Activated CD8-positive, alpha-beta memory T cell treated with anti-CD3 and anti-CD28 coated beads for 36 hours (primary cell): ENCODE results near the gene HOXB1. TPM values are rescaled to one million over a fixed set of nuclear protein-coding genes. Genes with fewer than 3 reads are reported as not detected.

Experiments
- CTCF ChIA-PET: fragments of 350-600 bp; sonication (Branson Sonifier 250); formaldehyde crosslinking; loops from one replicate; lab custom pipeline; 2021; ENCODE audit warnings: antibody characterized with exemption; lab: Charles Lee
- POLR2A ChIA-PET: fragments of 350-600 bp; sonication (Branson Sonifier 250); formaldehyde crosslinking; loops from one replicate; lab custom pipeline; 2021; ENCODE audit warnings: antibody characterized with exemption; lab: Charles Lee
- total RNA-seq, 2 experiments: library from RNA; stranded (reverse); gene quantifications; one replicate each; pipeline ENCODE4 v1.2.3, GENCODE V29; 2021

Gene HOXB1
- total RNA-seq, 2 experiments from 2014 or later = not detected

DNA sequence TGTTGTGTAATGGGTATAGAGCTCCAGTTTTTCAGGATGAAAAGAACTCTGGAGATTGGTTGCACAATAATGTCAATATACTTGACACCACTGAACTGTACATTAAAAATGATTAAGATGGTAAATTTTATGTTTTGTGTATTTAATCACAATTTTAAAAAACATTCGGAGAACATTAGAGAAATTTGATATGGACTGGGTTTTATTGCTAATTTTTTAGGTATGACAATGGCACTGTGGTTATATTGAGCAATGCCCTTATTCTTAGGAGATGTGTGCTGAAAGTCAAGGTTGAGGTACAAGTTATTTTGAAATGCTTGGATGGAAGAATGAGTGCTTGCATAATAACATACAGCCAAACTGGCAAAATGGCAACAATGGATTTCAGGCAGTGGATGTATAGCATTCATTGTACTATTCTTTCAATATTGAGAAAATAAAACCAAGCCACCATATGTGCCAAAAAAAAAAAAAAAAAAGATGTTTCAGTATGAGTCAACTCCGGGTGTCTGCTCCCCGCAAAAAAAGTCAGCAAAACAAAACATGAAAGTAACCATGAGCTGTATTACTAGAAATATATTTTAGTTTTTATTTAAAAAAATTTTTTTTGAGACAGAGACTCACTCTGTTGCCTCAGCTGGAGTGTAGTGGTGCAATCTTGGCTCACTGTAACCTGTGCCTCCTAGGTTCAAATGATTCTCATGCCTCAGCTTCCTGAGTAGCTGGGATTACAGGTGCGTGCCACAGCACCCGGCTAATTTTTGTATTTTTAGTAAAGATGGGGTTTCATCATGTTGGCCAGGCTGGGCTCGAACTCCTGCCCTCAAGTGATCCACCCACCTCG lies 19.8 kb downstream of the HOXB1 start:
- POLR2A ChIA-PET = interaction anchor here (0.6 to 1.1 kb wide), 2 partner anchors 30 to 1815 kb away, joined by 3 read pairs; no protein-coding TSS in a partner anchor
- CTCF ChIA-PET = interaction anchor here (0.6 to 2.7 kb wide), 8 partner anchors 18 to 193 kb away, joined by 3 to 7 read pairs (median 4); partner anchors contain the start of genes HOXB5 and HOXB8

DNA sequence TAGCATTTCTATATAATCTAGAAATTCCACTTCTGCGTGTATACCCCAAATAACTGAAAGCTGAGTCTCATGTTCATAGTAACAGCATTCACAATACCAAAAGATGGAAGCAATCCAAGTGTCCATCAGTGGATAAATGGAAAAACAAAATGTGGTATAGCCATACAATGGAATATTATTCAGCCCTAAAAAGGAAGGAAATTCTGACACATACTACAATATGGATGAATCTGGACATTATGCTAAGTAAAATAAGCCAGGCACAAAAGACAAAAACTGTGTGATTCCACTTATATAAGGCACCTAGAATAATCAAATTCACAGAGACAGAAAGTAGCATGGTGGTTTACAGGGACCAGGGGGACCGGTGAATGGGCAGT lies 20.4 kb downstream of the HOXB1 start:
- ChIA-PET CTCF (interaction anchor here (0.6 to 2.7 kb wide), 3 partner anchors 18 to 105 kb away, joined by 3 to 7 read pairs (median 3); partner anchors contain the start of genes HOXB5 and HOXB8), POLR2A (no interaction called here)

DNA sequence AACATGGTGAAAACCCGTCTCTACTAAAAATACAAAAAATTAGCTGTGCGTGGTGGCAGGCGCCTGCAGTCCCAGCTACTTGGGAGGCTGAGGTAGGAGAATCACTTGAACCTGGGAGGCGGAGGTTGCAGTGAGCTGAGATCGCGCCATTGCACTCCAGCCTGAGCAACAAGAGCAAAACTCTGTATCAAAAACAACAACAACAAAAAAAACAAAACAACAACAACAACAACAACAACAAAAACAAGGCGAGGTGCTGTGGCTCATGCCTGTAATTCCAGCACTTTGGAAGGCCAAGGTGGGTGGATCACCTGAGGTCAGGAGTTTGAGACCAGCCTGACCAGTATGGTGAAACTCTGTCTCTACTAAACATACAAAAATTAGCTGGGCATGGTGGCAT lies 21.1 kb downstream of the HOXB1 start:
- POLR2A ChIA-PET = interaction anchor here (0.7 kb wide), 1 partner anchor 11 kb away, joined by 4 read pairs; no protein-coding TSS in a partner anchor
- CTCF ChIA-PET = interaction anchor here (1.0 to 2.7 kb wide), 2 partner anchors 17 to 84 kb away, joined by 3 to 7 read pairs; partner anchors contain the start of gene HOXB5

DNA sequence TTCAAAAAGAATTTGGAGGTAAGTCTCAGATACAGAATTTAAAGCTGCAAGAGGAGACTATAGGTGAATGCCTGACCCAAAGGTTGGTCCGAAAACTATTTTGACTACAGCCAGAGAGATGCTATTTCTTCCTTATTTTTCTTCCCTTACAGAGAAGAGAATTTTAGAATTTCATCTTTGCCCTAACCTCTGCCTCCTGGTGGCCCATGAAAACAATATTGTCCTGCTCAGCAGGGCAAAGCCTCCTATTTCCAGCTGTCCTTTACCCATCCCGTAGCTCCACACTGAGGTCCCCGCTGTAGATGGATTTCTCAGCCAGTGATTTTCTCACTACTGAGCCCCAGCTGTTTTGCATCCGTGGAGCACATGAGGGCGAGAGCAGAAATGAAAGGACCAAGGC lies 24.6 kb downstream of the HOXB1 start:
- POLR2A ChIA-PET = no interaction called here
- CTCF ChIA-PET = interaction anchor here (0.7 to 2.5 kb wide), 3 partner anchors 13 to 207 kb away, joined by 3 to 10 read pairs (median 3); no protein-coding TSS in a partner anchor

DNA sequence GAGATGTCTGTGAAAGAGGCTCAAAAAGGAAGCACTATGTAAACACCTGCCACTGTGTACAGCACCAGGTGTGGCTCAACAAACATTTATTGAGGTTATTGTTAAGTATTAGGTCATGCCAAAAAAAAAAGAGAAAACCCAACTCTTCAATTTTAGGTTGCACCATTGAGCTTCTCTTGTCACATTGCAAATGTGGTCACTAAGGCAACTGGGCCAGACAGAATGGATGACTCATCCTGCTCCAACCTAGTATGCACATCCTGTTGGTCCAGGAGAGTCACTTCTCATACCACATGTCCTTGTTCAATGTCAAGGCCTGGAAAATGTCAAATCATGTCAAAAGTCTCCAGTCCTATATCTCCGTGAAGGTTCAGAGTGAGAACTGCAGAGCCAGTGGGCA lies 25.0 kb downstream of the HOXB1 start:
- ChIA-PET CTCF (interaction anchor here (1.2 to 2.5 kb wide), 2 partner anchors 13 to 206 kb away, joined by 3 to 10 read pairs; no protein-coding TSS in a partner anchor), POLR2A (interaction anchor here (0.5 to 0.6 kb wide), 2 partner anchors 114 to 154 kb away, joined by 3 to 9 read pairs; no protein-coding TSS in a partner anchor)

DNA sequence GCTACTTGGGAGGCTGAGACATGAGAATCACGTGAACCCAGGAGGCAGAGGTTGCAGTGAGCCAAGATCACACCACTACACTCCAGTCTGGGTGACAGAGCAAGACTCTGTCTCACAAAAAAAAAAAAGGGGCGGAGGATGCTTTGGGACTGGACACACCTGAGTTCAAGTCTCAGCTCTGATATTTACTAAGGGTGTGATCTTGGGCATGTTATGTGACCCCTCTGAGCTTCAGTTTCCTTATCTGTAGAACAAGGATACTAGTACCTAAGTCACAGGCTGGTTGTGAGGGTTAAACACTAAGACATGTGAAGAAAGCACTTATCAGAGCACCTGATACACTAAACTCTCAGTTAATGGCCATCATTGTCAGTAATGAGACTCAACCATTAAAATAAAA lies 25.9 kb downstream of the HOXB1 start:
- ChIA-PET POLR2A (no interaction called here), CTCF (no interaction called here)

DNA sequence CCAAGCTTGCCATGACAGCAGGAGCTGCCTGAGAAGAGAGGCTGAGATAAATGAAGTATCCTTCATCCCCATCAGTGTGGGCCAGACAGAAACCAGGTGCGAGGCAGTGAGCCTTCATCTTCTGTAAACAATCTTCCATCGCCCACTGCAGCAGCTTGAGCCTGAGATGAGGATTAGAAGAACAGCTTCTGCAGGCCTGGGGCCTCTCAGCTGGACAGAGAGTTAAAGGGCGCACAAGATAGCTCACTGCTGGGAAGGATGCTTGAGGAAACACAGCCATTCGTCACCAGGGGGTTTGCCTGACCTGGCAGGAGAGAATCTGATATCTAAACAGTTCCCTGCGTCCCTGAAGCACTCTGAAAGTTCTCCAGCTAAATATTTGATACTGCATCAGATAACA lies 27.1 kb downstream of the HOXB1 start:
- POLR2A ChIA-PET = no interaction called here

DNA sequence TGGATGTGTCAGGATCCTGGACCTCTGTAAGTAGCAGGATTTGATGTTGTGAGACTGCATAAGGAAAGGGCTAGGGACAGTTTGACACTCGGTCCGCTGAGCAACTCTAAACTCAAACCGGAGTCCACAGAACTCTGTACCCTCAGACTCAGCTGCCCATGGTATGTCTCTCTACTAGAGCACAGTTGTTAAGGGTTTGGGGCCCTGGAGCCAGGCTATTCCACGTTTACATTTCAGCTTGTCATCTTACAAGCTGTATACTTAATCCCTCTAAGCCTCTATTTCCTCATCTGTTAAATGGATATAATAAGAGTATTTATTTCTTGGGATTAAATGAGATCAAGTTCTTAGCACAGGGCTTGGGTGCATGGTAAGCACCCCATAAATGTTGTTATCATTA lies 27.9 kb downstream of the HOXB1 start:
- ChIA-PET POLR2A (no interaction called here), CTCF (no interaction called here)

More for the DNA sequence above, 27.1 kb downstream of the HOXB1 start:
- CTCF ChIA-PET = interaction anchor here (0.6 kb wide), 1 partner anchor 409 kb away, joined by 3 read pairs; no protein-coding TSS in a partner anchor

DNA sequence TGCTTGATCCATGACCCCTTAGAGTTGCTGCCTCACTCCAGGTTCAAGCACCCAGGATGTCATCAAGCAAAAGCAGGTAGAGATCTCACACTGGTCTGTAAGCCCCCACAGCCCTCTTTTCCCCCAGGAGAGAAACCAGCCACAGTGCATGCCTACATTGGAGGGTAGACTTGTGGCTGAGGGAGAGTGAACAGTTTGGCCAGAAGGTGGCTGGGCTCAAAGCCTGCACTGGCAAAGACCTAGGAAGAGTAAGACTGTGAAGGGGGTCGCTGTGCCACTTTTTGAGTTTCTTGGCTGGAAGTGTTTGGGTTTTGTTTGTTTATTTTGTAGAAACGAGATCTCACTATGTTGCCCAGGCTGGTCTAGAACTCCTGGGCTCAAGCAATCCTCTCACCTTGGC lies 28.5 kb downstream of the HOXB1 start:
- ChIA-PET POLR2A (no interaction called here), CTCF (no interaction called here)

DNA sequence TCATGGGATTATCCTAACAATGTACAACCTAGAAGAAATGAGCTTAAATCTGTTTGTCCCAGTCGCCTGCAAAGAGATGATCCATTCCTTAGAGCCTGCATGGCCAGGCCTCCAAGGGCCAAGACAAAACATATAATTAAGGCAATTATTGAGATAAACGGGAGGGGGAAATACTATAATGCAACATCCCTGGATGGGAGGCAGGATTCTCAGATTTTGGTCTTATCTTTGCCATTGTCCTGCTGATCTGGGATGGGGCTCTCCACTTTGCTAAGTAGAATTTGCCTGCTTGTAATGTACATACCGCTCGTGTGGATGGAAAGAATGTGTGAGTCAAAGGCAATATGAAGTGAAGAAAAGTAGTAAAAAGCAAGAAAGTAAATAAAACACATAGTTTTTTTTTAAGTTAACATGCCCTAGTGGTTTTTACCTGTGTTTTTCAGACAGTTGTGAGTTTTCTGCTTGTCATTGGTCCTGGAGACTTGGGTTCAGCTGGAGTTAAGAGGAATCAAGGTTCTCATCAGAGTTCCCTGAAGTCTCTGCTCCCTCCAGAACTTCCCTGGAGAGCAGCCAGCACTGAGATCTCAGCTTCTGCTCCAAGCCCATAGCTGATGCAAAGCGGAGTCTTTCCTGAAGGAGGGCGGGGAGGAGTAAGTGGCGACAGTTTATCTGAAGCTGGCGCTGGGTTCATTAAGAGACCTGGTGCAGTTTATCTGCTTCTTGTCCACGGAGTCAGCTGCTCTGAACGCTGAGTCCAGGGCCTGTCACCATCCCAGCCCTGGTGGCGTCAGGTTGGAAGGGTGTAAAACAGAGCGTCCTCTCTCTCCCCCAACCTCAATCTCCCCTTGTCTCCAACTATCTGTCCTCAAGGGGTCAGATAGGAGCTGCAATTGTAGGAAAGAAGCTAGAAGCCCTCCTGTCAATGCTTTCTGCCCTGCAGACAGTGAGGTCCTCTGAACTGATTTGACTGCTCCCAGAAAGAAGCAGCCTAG lies 30.1 kb downstream of the HOXB1 start:
- CTCF ChIA-PET = interaction anchor here (0.5 to 1.0 kb wide), 2 partner anchors 72 to 150 kb away, joined by 3 read pairs; no protein-coding TSS in a partner anchor
- POLR2A ChIA-PET = no interaction called here

DNA sequence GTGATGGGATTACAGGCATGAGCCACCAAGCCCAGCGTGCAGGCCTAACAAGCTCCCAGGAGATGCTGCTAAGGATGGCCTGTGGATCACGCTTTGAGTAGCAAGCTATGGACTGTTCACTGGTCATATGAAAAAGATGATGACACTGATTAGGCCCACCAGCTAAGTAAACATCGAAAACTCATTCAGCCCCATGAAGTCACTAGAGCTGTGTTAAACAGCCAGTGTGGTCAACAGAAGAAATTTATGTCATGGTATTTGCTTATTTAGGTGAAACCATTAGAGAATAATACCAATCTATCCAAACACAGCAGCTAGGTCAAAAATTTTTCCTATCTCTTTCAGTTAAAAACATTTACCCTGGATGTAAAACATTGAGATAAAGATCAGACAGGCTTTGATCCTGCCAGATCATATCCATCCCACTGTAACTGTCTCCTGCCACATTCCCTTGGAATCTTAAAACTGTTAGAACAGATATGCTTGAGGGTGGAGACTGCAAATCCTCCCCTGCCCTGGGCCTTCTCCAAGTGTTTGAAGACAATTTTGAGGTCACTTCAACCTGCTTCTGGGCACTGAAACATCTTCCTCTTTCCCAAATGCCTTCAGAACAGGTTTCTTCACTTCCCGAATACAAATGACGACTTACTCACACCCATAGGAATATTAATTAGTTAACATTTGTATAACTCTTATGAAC lies 30.9 kb downstream of the HOXB1 start:
- CTCF ChIA-PET = interaction anchor here (0.5 to 1.0 kb wide), 2 partner anchors 72 to 149 kb away, joined by 3 read pairs; no protein-coding TSS in a partner anchor
- POLR2A ChIA-PET = no interaction called here

DNA sequence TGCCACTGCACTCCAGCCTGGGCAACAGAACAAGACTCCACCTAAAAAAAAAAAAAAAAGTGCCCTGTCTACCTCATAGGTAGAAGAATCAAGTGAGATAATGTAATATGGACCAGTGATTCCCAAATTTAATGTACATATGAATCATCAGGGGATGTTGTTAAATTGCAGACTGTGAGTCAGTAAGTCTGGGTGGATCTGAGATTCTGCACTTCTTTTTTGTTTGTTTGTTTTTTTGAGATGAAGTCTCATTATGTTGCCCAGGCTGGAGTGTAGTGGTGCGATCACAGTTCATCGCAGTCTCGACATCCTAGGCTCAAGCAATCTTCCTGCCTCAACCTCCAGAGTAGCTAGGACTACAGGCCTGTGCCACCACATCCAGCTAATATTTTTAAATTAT lies 31.6 kb downstream of the HOXB1 start:
- ChIA-PET CTCF (no interaction called here), POLR2A (interaction anchor here (0.6 kb wide), 1 partner anchor 10 kb away, joined by 4 read pairs; no protein-coding TSS in a partner anchor)

DNA sequence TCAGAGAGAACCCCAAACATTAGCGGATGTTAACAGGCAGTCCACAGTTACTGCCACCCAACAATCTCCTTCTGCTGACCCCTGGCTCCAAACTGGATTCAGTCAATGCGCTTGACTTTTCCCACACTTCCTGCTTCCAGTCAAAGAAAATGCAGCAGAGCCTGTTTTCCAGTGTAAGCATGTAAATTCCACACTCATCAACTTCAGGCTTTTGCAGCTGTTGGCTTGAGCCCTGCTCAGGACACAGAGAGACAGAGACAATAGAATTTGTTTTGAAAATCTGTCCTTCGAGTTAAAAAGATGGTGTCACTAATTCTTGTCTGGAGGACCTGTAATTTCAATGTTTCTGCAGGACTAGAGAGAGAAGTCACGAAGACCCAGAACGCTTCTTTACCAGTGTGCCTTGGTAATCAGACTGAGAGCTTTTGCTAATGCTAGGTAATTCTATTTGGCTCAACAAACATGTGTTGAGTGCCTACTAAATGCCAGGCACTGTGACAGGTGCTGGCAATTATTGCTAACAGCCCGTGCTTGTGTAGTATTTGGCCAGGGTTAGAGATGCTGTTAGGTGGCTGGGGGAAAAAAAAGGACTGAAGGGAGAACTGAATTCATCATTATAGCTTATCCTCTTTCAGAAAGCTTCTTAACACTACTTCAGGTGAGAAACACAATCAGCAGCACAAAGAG lies 32.5 kb downstream of the HOXB1 start:
- CTCF ChIA-PET = interaction anchor here (0.5 kb wide), 1 partner anchor 58 kb away, joined by 3 read pairs; no protein-coding TSS in a partner anchor

DNA sequence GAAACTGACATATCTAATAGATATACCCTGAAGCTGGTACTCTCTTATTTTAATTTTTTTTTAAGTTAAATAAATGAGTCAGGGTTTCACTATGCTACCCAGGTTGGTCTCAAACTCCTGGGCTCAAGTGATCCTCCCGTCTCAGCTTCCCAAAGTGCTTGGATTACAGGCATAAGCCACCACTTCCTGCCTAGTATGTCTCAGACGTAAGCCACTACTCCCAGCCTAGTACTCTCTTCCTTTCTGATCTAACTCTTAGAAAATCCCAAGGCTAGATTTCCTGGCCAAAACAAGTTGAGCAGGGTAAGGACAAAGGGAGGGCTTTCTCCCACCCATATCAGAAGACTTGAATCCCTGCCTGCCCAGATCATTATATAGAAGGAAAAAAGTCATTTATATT lies 33.7 kb downstream of the HOXB1 start:
- CTCF ChIA-PET = no interaction called here

More for the DNA sequence above, 32.5 kb downstream of the HOXB1 start:
- POLR2A ChIA-PET = no interaction called here

DNA sequence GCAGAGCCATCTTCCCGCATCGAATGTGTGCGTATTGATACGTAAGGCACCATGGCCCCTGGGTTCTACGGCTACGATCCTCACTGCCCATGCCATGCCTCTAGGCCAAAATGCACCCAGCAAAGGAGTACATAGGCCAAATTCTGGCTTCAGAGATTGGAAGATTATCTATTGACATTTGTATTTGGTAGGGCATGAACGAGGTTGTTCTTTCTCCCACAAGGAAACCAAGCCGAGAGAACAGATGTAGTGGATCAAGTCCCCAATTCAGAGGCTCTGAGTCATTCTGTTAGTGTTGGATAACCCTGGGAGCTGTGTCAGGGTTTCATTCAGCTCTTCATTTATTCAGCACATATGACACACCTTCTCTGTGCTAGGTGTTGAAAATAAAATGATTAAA lies 36.5 kb downstream of the HOXB1 start:
- CTCF ChIA-PET = interaction anchor here (1.7 kb wide), 1 partner anchor 14 kb away, joined by 3 read pairs; no protein-coding TSS in a partner anchor
- POLR2A ChIA-PET = no interaction called here

More for the DNA sequence above, 33.7 kb downstream of the HOXB1 start:
- POLR2A ChIA-PET = no interaction called here

DNA sequence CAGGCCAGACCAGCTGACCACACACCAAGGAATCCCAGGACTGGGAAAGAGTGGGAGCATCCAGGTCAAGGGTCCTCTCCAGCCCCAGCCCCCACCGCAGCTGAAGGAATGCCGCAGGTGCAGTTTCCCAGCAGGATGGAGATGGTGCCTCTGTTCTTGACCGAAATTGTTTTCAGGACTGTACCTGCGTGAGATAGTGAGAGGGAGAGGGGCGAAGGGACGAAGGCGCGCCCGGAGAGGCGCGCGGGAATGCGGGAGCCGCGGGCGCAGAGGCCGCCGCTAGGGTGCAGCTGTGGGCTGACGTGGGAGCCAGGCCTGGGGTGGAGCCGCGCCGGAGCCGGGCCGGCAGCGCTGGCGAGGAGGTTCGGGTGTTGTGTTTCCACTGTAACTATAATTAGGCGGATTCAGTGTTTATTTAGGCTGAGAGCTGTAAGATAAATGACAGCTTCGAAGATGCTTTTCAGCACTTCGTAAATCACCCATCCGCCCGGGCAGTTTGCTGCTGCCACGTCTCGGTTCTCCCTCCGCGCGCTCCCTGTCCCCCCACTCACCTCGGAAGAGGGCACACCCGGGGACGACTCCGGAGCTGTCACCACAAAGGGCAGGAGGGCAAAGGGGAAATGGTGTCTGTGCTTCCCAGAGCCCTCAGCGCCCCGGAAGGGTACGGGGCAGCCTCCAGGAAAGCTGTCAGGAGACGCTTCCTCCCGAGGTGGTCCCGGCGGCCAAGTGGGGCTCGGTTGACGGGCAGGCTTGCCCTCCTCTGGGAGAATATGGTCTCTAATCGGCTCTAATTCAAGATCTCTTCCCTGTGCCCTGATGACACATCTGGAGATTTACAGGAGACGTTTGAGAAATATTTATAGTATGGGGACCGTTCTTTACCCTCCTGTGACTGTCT lies 38.2 kb downstream of the HOXB1 start:
- POLR2A ChIA-PET = no interaction called here
- CTCF ChIA-PET = interaction anchor here (0.6 to 2.5 kb wide), 15 partner anchors 14 to 166 kb away, joined by 3 to 24 read pairs (median 4); partner anchors contain the start of genes HOXB4 and HOXB5
